Tibial artery (tissue), 4 donors: Measurements from ENCODE around the gene DIRAS1.
A peak's percentile ranks its signal among the peaks of the same experiment; 100 is the strongest.

Experiments used
- DNase-seq, 2 donors: peaks; one replicate each; pipeline ENCODE4 v3.0.0-alpha.2; 2019
- H3K27ac ChIP-seq, 2 donors: fragments of 200-600 bp; sonication (generic) in 1 of 2; 1 replicate in 1 of 2; 2 replicates in 1 of 2; pipeline ENCODE4 v1.5.1; 2018 to 2019; ENCODE audit warnings: mild to moderate bottlenecking in 1 of 2
- H3K27me3 ChIP-seq, 2 donors: fragments of 200-600 bp; sonication (generic) in 1 of 2; one replicate each; pipeline versions ENCODE4 v1.5.1 to v1.6.0; 2016 to 2019
- H3K36me3 ChIP-seq, 3 donors: fragments of 200-600 bp; sonication (generic) in 2 of 3; one replicate each; pipeline ENCODE4 v1.5.1; 2016 to 2019; ENCODE audit warnings: mild to moderate bottlenecking in 2 of 3
- H3K4me1 ChIP-seq, 4 donors: fragments of 200-600 bp; sonication (generic) in 2 of 4; 1 replicate in 3 of 4; 2 replicates in 1 of 4; pipeline ENCODE4 v1.5.1; 2016 to 2019
- H3K4me3 ChIP-seq, 2 donors: fragments of 200-600 bp; sonication (generic) in 1 of 2; 1 replicate in 1 of 2; 2 replicates in 1 of 2; pipeline ENCODE4 v1.5.1; 2018 to 2019; ENCODE audit warnings: mild to moderate bottlenecking in 2 of 2
- H3K9me3 ChIP-seq, 3 donors: fragments of 200-600 bp; sonication (generic) in 1 of 3; one replicate each; pipeline ENCODE4 v1.5.1; 2016 to 2019
- CTCF ChIP-seq, 2 experiments: fragments of 200-600 bp in 1 of 2; fragments of 450-650 bp in 1 of 2; IDR thresholded peaks; one replicate each; pipeline ENCODE4 v1.5.1; 2017 to 2019; ENCODE audit warnings: antibody characterized with exemption in 2 of 2, mild to moderate bottlenecking in 1 of 2, moderate library complexity in 1 of 2
- intact Hi-C: fragments of 100-400 bp; cut with DNase I; formaldehyde crosslinking; loops from one replicate; pipeline ENCODE4 v1.15.0; 2023; ENCODE audit warnings: low total_unique reads

DIRAS1 gene

DNA sequence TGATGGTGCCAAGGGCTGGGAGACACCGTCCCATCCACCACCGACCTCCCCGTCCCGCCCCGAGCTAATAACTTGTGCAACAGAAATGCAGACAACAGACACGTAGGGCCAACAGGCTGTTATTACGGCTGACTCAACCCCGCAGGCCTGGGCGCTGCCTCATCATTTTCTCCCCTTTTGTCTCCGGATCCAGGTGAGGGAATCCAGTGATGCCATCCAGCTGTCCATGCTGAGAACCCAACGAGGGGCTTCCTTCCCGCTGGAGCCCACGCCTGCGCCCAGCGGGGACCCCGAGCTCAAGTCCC is 6.4 kb upstream of the DIRAS1 start:
- Histone ChIP-seq H3K9me3 (no peaks in the 10 kb centered on the region), H3K4me3 (no peak overlapping the region), H3K27me3 (peaks cover 0 to 42% of the 10 kb centered on the region in 2 donors), H3K4me1 (peaks cover 7 to 13% (median 13%) of the 10 kb centered on the region in 4 donors), H3K27ac (no peak overlapping the region), H3K36me3 (peaks cover 0 to 12% (median 6%) of the 10 kb centered on the region in 3 donors)
- no peak for DNase-seq
- TF ChIP-seq CTCF (IDR thresholded peaks at IDR 0.05): no peak
- intact Hi-C loops: no loop called here

DNA sequence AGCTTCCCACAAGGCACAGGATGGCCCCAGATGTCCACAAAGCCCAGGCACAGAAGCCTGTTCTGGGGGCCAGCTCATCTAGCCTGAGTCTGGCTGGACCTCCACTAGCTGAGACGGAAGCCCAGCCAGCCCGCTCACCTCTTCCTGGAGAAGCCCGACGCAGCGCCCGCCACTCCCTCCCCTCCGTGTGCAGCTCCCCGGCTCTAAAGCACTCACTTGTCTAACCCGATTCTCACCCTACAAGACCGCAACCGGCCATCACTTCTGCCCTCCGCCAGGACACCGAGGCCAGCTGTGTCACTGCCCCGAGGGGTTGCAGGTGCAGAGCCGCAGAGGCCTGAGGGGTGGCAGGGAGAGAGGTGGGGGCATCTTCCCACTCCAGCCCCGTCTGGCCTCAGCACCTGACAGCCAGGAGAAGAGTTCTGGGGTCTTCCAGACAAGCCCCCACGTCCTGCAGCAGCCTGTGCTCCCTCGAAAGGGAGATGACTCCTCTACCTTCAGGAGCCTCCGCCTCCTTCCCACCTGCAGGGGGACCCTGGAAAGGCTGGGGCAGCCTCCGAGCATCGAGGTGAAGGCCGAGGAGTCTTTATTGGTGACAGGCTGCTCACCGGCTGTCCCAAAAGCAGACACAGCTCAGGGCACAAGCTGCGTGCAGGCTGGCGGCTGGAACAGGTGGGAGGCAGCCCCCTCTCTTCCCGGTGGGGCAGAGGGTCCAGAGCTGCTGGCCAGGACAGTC is 5.9 kb upstream of the DIRAS1 start:
- Histone ChIP-seq H3K4me1 (peaks cover 7 to 17% (median 15%) of the 10 kb centered on the region in 4 donors), H3K27ac (no peak overlapping the region), H3K27me3 (peaks cover 0 to 46% of the 10 kb centered on the region in 2 donors), H3K36me3 (peaks cover 0 to 7% (median 1%) of the 10 kb centered on the region in 3 donors), H3K4me3 (no peak overlapping the region), H3K9me3 (no peaks in the 10 kb centered on the region)
- intact Hi-C loops: no loop called here
- DNase-seq: no peak
- TF ChIP-seq CTCF (IDR thresholded peaks at IDR 0.05): no peak

DNA sequence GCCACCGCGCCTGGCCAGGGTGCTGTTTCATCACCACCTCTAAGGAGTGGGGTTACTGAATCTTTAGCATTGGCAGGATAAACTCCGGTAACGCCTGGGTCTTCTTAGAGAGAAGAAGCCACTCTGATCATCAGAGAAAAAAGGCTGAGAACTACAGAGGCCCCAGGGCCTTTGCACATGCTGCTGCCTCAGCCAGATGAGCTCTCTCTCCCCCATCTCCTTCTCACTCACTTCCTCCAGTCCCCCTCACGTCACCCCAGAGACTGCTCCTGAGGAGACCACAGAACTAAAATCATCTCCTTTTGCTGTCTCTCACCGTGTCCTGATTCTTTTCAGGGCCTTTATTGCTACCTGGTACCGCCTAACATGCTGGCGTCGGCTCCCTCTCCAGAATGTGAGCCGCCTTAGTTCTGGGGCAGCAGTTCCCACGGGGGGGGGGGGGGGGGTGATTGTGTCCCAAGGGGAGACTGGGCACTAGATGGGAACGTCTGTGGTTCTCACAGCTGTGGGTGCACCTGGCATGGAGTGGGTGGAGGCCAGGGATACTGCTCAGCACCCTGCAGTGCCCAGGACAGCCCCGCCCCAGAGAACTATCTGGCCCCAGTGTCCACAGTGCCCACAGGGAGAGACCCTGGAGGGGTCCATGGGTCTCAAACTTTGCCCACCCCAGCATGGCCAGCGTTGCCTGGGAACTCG is 5.1 kb upstream of the DIRAS1 start:
- Histone ChIP-seq H3K27ac (no peak overlapping the region), H3K9me3 (no peaks in the 10 kb centered on the region), H3K4me1 (peaks cover 7 to 22% (median 19%) of the 10 kb centered on the region in 4 donors), H3K36me3 (no peaks in the 10 kb centered on the region), H3K4me3 (no peak overlapping the region), H3K27me3 (peaks cover 0 to 54% of the 10 kb centered on the region in 2 donors)
- TF ChIP-seq CTCF (IDR thresholded peaks at IDR 0.05): no peak
- DNase-seq: no peak
- intact Hi-C loops: no loop called here

DNA sequence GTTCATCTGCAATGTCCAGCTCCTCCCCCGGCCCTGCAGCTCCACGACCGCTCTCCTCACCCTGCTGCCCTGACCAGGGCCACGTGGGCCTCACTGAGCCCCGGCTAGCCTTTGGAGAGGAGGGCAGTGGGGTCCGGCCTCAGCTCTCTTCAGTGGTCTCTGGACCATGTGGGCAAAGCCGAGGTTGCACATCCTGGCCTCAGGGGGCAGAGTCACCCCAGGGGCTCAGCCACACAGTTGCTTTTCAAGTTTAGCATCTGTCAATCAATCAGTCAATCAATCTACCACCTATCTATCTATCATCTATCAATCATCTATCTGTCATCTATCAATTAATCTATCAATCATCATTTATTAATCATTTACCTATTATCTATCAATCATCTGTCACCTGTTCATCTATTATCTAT is 3.0 kb upstream of the DIRAS1 start:
- Histone ChIP-seq H3K4me1 (peaks cover 7 to 36% (median 33%) of the 10 kb centered on the region in 4 donors), H3K36me3 (no peaks in the 10 kb centered on the region), H3K4me3 (no peak overlapping the region), H3K27ac (peak overlapping the region; percentile 74 to 75), H3K9me3 (no peaks in the 10 kb centered on the region), H3K27me3 (peaks cover 4 to 66% of the 10 kb centered on the region in 2 donors)
- TF ChIP-seq CTCF (IDR thresholded peaks at IDR 0.05): no peak
- intact Hi-C loops: no loop called here
- no peak for DNase-seq

- H3K36me3 ChIP-seq: no peaks in the 10 kb centered on the region
- H3K27me3 ChIP-seq: peaks cover 4 to 66% of the 10 kb centered on the region in 2 donors
- no peak for DNase-seq
- no peaks in the 10 kb centered on the region for H3K9me3 ChIP-seq
- peak overlapping the region; percentile 74 to 75 for H3K27ac ChIP-seq
- no peak overlapping the region for H3K4me3 ChIP-seq
- peaks cover 7 to 36% (median 33%) of the 10 kb centered on the region in 4 donors for H3K4me1 ChIP-seq
- no peak for TF ChIP-seq CTCF (IDR thresholded peaks at IDR 0.05)
- intact Hi-C loops: no loop called here
These were observed 2.6 kb upstream of the DIRAS1 start for GRCh38 chr19:2723747-2724146.
